Measurements from ENCODE around the gene HTRA1.

HTRA1 gene

DNA sequence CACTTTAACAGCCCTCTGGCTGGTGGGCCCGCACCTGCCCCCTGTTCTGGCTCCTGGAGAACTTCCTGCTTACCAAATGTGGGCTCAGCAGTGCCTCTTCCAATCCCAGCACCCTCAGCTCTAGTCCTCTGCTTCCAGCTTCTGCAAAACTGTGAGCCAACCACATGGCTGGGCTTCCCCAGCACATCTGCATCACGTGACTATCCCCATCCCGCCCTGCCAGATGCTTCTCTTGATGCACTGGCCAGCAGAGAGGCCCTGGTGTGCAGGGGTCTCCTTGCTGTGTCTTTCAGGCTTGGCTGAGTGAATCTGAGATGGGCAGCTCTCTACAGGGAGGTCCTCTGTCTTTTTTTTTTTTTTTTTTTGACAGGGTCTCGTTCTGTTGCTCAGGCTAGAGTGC lies 55.4 kb downstream of the HTRA1 start:
- no peak for DNase-seq (ENCODE audit: low spot score)

DNA sequence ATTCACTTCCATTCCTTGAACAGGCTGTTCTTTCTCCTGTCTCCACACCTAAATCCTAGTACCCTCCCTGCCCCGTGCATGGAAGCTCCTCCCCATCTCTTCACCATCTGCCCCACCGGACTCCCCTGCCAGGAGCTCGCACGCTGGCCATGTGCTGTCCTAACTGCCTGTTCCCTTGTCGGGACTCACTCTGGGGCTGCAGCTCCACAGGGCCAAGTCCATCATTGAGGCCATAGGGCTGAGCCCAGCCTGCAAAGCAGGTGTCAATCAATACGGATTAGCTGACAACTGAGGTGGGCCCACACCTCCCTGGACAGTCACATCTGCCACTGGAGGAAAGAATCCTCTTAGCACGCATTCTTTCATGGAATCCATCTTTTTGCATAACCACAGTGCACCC lies 57.8 kb downstream of the HTRA1 start:
- no peak for DNase-seq (ENCODE audit: low spot score)

- DNase-seq (ENCODE audit: low spot score): no peak
These were observed 58.5 kb downstream of the HTRA1 start for GRCh38 chr10:122519873-122520272.

DNA sequence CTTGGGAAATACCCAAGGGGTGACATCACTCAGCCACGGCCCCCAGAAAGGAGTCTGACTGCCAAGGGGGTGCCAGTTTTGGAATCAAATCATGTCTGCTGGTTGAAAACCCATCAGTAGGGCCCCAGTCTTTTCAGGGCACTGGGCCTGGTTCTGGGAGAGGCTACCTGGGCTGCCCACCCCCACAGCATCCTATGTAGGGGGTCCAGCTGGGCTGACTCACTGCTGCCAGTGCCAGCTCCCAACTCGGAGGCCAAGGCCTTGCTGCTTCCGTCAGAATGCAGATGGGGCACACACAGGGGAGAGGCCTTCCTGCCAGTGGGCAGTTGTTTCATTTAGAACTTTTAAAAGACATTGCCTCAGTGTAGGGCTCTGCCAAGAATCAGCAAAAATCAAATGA lies 59.7 kb downstream of the HTRA1 start:
- DNase-seq (ENCODE audit: low spot score): no peak

- DNase-seq (ENCODE audit: low spot score): no peak
These were observed 63.5 kb downstream of the HTRA1 start for GRCh38 chr10:122524811-122525210.

DNA sequence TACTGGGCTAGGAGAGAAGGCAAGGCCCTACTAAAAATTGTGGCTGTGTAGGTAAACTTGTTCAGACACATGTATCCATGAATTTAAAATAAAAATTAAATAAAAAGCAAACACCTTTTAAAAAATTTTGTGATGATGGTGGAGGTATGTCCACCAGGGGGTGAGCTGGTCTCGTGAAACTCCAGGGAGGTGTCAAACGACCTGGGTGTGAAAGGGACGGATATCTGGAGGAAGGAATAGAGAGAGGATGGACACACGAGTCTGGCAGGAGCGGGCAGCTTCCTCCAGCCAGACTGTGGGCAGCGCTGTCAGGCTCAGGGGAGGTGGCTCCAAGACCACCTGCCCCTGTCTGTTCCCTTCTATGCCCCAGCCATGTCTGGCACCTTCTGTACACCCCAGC lies 64.4 kb downstream of the HTRA1 start:
- DNase-seq (ENCODE audit: low spot score): no peak

DNA sequence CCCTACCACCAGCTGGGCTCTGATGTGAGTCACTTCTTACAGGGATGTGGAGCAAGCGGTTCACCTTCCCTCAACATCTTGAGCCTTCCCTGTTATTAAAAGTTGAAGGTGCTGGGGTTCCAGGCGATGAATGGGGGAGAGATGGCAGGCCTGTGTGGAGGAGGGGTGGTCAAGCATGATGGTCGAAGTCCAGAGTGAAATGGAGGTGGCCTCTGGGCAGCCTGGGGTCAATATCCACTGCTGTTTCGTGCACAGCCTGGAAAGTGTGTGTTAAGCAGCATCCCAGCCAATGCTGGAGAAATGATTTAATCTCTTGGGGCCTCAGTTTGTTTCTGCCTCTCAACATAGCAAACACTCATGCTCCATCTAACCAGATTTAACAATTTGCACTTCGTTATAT lies 65.5 kb downstream of the HTRA1 start:
- DNase-seq (ENCODE audit: low spot score): no peak

DNA sequence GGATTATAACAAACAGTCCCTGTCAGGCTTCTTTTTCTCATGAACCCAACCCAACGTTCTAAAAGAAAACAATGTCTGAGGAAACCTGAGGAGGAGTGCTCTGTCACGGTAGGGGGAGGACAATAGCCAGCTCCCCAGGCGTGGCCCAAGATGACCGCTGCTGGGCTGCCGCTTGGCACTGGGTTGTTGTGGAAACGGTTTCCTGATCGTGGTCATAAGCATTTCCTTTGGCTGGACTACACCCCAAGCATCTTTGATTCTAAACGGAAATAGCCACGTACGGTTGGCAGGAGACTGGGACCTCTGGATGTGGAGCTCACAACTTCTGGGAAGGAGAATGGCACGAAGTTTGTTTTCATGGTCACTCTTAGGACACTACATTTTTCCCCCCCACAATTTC lies 68.8 kb downstream of the HTRA1 start:
- no peak for DNase-seq (ENCODE audit: low spot score)

DNA sequence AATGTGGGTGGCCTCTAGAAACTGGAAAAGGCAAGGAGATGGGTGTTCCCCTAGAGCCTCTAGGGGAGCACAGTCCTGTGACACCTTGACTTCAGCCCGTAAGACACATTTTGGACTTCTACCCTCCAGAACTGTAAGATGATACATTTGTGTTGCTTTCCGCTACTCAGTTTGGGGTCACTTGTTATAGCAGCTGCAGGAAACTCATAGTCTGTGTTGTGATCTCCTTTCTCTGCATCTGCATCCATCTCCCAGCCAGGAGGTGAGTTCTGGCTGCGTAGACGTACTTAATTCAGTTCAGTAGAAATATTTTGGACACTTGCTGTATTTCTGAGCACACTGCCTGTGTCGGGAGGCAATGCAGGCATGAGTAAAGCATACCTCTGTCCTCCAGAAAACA lies 69.9 kb downstream of the HTRA1 start:
- DNase-seq (ENCODE audit: low spot score): no peak

DNA sequence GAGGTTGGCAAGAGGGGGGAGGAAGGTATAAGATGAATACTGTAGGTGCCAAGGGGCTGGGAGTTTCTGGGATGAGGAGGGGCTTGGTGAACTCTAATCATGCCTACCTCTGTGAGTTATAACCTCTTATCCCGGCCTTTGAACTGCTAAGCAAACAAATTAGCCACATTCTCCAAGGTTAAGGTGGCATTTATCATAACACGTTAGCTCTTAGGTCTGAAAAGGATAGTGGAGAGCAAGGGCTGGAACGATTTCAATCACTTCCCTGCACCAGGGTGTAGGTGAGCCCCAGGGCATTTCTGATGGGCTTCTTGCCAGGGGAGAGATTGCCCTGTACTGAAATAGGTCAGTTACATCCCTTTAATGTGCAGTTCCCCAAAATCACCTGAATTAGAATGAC lies 70.6 kb downstream of the HTRA1 start:
- no peak for DNase-seq (ENCODE audit: low spot score)

DNA sequence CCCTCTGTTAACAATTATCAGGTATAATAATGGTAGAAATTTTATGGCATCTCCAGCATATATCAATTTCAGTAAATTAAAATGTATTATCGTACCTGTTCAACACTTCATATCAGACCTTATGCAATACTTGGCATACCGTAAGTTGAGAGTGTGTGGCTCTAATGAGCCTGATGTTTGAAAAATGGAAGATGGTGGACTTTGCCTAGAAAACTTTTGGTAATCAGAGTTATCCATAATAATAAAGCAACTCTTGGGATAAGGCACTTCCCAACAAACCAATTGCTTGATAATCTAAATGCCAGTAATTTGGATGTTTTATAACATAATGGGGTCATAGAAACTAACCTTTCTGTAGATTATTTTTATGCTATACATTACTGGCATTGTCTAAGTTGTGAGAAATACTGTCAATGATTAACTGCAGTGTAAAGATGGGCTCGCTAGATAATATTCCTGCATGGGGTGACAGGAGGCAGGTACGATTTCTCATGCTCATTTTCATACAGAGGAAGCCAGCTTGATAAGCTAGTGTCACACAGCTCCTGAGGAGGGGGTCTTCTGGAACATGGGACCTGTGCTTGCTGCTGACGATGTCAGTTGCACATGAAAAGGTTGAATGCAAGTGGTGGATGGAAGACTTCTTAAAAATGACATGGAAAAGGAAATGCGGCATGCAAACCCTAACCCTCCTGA lies 71.4 kb downstream of the HTRA1 start:
- DNase-seq (ENCODE audit: low spot score): no peak

DNA sequence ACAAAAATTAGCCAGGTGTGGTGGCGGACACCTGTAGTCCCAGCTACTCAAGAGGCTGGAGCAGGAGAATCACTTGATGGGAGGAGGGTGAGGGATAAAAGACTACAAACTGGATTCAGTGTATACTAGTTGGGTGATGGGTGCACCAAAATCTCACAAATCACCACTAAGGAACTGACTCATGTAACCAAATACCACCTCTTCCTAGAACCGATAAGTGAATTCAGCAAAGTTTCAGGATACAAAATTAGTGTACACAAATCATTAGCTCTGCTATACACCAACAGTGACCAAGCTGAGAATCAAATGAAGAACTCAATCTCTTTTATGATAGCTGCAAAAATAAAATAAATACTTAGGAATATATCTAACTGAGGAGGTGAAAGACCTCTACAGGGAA lies 76.2 kb downstream of the HTRA1 start:
- DNase-seq (ENCODE audit: low spot score): no peak

DNA sequence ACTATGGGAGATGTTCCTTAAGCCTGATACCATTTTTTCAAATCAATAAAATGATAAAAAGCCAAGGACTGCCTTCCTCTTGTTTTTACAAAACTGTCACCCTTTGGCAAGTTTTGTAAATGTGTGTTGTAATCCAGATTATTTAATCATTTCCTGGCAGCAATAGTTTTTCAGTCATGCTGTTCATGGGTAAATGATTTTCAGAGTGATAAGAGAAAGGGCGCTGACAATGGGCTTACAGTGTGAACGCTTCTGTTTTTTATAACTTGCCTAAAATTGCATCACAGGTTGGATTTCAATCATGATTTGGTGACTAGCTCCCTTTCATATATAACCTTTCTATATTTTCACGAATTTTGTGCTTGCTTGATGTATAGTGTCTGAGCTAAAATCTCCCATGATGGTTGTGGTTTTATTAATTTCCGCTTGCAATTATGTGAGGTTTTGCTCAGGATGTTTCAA lies 80.2 kb downstream of the HTRA1 start:
- no peak for DNase-seq (ENCODE audit: low spot score)

- no peak for DNase-seq (ENCODE audit: low spot score)
These were observed 82.5 kb downstream of the HTRA1 start for GRCh38 chr10:122543676-122544445.

DNA sequence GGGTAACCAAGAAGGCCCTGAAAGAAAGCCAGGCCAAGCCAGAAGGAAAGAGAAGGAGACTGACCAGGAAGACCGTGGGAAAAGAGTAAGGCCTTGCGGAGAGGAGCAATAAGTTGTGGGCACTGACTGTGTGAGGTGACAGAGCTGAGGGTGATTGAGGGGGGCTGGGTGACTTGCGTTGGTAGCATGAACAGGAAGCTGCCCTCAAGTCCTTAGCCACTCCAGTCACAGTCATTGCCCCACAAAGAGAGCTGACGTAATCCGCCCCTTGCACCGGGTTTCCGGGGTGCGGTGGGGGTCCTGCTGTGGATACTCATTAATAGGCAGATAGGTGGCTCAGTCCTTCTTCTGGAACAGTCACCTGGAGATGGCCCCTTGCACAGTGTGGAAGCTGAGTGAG lies 83.1 kb downstream of the HTRA1 start:
- DNase-seq (ENCODE audit: low spot score): no peak

DNA sequence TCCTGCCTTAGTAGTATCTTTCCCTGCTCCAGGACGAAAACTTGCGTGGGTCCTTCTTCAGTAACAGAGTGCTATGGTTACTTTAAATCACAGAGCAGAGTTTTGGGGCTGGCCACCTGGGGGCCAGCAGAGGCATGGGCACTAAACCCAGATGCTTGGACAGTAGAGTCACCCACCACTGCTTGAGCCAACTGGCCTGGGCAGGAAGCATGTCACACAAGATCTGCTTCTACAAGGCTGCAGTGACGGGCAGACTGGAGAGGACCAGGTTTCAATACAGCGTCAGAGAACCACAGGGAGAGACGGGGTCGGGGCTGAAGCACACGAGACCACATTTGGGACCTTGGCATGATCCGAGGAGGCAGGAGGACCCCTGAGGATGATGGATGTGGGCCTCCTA lies 84.9 kb downstream of the HTRA1 start:
- DNase-seq (ENCODE audit: low spot score): no peak

DNA sequence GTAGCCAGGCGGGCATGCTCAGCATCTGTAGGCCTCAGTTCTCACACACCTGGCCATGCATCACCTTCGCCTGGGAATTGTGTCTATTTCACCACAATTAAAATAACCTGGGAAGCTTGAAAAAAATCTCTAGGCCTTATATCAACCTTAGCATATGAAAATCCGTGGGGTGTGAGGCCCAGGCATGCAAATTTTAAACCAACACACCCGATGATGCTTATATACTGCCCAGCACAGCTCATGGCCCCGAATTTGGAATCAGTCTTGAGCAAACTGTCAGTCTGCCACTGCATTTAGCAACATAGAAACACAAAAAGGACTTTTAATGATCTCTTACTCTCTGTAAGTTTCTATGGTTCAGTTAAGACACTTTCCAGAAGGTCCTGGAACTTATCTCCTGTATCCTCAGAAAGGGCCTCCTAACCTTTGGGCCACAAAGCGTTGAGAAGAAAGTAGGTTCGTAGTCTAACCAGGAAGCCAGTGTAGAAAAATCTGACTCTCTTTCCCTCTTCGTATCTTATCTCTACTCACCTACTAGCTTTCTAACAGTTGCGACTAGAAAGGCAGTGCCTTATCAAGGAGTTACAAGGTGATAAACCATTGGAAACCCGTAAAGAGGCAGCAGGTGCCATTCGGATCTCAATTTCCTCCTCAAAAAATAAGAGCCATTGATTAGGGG lies 87.2 kb downstream of the HTRA1 start:
- DNase-seq (ENCODE audit: low spot score): no peak

DNA sequence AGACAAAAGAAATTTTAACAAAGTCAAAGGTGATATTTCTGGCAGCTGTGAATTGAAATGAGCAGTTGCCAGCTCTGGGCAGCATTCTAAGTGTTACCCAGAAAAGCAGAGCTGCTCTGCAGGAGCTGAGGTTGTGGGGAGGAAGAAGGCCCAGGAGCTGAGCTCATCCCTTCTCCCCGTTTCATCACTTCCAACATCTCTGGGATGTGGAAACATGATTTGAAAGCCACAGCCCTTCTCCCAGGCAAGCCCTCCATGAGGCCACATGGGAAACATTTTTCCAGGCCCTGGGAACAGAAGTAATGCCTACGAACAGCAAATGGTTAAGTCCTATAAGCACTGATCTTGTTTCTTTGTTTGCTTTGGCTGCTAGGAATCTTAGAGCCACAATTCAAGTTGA lies 88.3 kb downstream of the HTRA1 start:
- DNase-seq (ENCODE audit: low spot score): no peak

DNA sequence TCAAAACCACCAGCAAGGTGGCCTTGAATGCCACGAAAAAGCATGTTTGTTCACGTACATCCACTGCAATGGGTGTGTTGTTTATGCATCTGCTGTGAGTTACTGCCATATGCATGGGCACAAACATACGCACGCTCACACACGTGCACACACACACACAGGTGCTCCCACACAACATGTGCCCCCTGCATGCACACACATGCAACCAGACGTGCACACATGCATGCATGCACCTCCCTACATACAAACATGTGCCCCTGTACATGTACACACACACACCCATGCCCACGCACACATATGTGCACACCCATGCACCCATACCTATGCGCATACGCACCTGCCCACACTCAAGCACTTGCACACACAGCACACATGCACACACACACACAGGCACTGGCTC lies 89.1 kb downstream of the HTRA1 start:
- no peak for DNase-seq (ENCODE audit: low spot score)

DNA sequence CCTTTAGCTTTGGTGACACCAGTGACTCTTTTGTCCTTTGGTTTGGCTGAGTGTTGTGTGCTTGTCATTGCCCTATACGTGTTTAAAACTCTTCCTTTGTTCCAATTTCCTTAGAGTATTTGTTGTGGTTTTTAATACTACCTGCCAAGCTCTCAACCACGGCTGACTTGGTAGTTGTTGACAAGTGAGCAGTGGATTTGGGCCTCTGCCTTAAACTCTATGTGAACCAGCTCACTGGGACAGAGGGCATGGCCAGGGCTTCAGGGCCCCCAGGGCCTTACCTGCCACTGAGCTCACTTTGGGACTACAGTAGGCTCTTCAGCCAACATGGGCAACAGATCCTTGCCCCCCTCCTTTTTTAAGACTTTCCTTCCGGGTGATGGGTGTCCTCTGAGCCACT lies 89.6 kb downstream of the HTRA1 start:
- DNase-seq (ENCODE audit: low spot score): no peak

DNA sequence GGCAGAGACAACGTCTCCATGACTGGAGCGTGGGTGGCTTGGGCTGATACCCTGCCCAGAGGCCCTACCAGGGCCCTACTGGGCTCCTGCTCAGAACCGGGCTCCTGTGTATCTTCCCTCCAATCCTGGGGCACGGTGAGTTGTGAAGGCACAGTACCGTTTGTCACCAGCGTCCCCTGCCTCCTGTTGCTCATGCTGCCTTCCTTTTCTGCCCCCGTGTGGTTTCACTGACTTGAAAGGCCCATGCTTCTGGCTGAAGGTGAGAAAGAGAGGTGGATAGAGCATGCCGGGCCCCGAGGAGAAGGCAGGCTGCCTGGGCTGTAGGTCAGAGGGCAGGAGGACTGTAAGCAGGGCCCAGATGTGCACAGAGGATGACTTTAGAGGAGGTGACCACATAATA lies 90.1 kb downstream of the HTRA1 start:
- no peak for DNase-seq (ENCODE audit: low spot score)

DNA sequence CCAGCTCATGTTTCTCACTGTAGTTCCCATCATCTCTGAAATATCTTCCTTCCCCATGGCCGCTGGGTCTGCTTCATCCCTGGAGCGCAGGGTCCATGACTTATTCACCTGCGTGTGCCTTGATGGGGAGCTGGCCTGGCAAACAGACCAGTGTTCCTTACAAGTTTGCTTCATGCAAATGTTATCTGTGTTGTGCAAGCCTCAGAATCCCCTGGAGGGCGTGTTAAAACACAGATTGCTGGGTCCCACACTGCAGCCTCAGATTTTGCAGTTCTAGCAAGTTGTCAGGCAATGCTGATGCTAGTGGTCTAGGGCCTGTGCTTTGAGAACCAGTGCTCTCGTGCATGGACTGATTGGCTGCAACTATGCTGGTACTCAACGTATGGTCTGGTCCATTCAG lies 92.0 kb downstream of the HTRA1 start:
- no peak for DNase-seq (ENCODE audit: low spot score)
